Measurements from ENCODE around the gene LRP1B.

The LRP1B gene

DNA sequence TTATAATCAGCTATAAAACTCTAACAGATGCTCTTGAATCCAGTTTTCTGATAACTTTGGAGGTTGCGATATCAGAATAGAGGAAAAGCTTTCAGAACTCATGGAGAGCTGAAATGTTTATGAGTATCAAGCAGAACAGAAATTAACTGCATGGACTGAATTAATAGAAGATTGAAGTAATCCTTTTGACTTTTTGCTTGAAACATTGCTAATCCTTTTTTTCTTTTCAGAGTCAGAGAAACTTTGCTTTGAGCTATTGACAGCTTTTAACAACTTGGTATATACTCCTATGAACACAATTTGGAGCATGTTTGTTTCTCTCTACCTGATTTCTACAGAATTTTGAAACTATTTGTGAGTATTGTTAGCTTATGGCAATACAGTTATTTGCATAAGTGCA lies 1254.8 kb downstream of the LRP1B start:
- Histone ChIP-seq H3K27ac (no peak overlapping the region), H3K9me3 (no peaks in the 10 kb centered on the region), H3K4me3 (ENCODE audit: low read depth in 1 of 2, low read length in 1 of 2) (no peak overlapping the region), H3K27me3 (no peaks in the 10 kb centered on the region), H3K4me1 (ENCODE audit: control insufficient read depth in 1 of 2, insufficient read depth in 1 of 2, low read depth in 1 of 2, low read length in 1 of 2) (no peaks in the 10 kb centered on the region), H3K36me3 (no peaks in the 10 kb centered on the region)
- TF ChIP-seq CTCF (IDR thresholded peaks at IDR 0.05): no peak

DNA sequence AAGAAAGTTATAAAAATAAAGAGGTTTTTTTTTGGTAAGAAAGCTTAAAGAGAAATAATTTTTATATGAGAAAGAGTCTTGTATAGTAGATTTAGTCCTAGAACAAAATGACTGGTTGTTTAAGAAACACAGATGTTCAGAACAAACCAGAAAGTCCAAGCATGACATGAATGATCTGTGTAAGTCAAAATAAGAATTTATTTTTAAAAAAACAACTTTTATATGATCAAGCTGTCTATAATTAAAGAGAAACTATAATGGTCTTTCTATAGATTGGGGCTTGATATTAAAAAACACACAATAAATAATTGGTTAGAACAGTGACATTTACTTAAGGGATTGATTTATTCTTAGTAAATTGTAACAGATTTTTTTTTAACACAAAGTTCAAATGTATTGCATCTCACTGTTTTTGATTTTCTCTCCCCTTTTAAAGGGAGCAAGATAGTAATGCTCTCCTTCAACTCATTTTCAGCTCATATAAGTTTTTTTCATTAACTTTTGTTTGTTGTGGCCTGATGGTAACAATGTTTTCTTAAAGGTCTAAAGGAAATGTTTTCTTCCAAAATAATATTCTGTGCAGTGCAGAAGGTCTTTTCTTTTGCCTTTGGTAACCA lies 1256.8 kb downstream of the LRP1B start:
- Histone ChIP-seq H3K9me3 (no peaks in the 10 kb centered on the region), H3K36me3 (no peaks in the 10 kb centered on the region), H3K4me1 (ENCODE audit: control insufficient read depth in 1 of 2, insufficient read depth in 1 of 2, low read depth in 1 of 2, low read length in 1 of 2) (no peaks in the 10 kb centered on the region), H3K4me3 (ENCODE audit: low read depth in 1 of 2, low read length in 1 of 2) (no peak overlapping the region), H3K27ac (no peak overlapping the region), H3K27me3 (no peaks in the 10 kb centered on the region)
- no peak for TF ChIP-seq CTCF (IDR thresholded peaks at IDR 0.05)

DNA sequence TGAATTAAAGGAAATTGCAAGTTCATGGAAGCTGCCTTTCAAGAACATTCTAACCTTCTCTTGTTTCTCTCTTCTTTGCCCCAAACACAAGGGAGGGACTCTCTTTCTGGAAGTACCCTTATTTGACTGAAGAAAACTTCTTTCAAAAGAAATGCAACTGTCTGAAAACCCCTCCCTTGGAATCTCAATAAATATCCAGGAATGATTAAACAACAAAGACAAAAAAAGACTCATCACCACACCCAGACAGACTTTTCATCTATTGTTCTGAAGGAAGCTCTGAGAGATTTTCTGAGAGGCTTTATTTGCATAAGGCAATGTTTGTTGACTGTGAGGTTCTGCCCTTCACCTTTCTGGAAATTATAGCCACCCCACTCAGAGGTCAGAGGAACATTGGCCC lies 1260.9 kb downstream of the LRP1B start:
- H3K27ac ChIP-seq: no peak overlapping the region
- no peaks in the 10 kb centered on the region for H3K4me1 ChIP-seq (ENCODE audit: control insufficient read depth in 1 of 2, insufficient read depth in 1 of 2, low read depth in 1 of 2, low read length in 1 of 2)
- H3K36me3 ChIP-seq: no peaks in the 10 kb centered on the region
- no peak overlapping the region for H3K4me3 ChIP-seq (ENCODE audit: low read depth in 1 of 2, low read length in 1 of 2)
- H3K9me3 ChIP-seq: no peaks in the 10 kb centered on the region
- H3K27me3 ChIP-seq: no peaks in the 10 kb centered on the region
- no peak for TF ChIP-seq CTCF (IDR thresholded peaks at IDR 0.05)

GRCh38 chr2:140869107-140869506 lies 1261.7 kb downstream of the LRP1B start:
- no peak overlapping the region for H3K27ac ChIP-seq
- TF ChIP-seq CTCF (IDR thresholded peaks at IDR 0.05): no peak
- H3K9me3 ChIP-seq: no peaks in the 10 kb centered on the region
- no peaks in the 10 kb centered on the region for H3K36me3 ChIP-seq
- H3K4me3 ChIP-seq (ENCODE audit: low read depth in 1 of 2, low read length in 1 of 2): no peak overlapping the region
- no peaks in the 10 kb centered on the region for H3K4me1 ChIP-seq (ENCODE audit: control insufficient read depth in 1 of 2, insufficient read depth in 1 of 2, low read depth in 1 of 2, low read length in 1 of 2)
- H3K27me3 ChIP-seq: no peaks in the 10 kb centered on the region

GRCh38 chr2:140865837-140866236 lies 1265.0 kb downstream of the LRP1B start:
- H3K9me3 ChIP-seq: no peaks in the 10 kb centered on the region
- H3K4me1 ChIP-seq (ENCODE audit: control insufficient read depth in 1 of 2, insufficient read depth in 1 of 2, low read depth in 1 of 2, low read length in 1 of 2): no peaks in the 10 kb centered on the region
- H3K27me3 ChIP-seq: no peaks in the 10 kb centered on the region
- no peak overlapping the region for H3K27ac ChIP-seq
- no peak for TF ChIP-seq CTCF (IDR thresholded peaks at IDR 0.05)
- no peaks in the 10 kb centered on the region for H3K36me3 ChIP-seq
- no peak overlapping the region for H3K4me3 ChIP-seq (ENCODE audit: low read depth in 1 of 2, low read length in 1 of 2)

GRCh38 chr2:140863713-140864112 lies 1267.1 kb downstream of the LRP1B start:
- no peak for TF ChIP-seq CTCF (IDR thresholded peaks at IDR 0.05)
- H3K4me1 ChIP-seq (ENCODE audit: control insufficient read depth in 1 of 2, insufficient read depth in 1 of 2, low read depth in 1 of 2, low read length in 1 of 2): no peaks in the 10 kb centered on the region
- no peaks in the 10 kb centered on the region for H3K27me3 ChIP-seq
- H3K27ac ChIP-seq: no peak overlapping the region
- no peak overlapping the region for H3K4me3 ChIP-seq (ENCODE audit: low read depth in 1 of 2, low read length in 1 of 2)
- H3K9me3 ChIP-seq: no peaks in the 10 kb centered on the region
- H3K36me3 ChIP-seq: no peaks in the 10 kb centered on the region

Measured in neutrophil (primary cell).